GM19438 (cell line): ENCODE measurements around the gene LHX4.

ENCODE experiments used
- ATAC-seq: cut with Tn5 transposase; IDR thresholded peaks from one replicate; pipeline ENCODE4 v1.9.1; 2021; ENCODE audit warnings: low read depth; ENCODE audit not compliant: unreplicated experiment

Gene LHX4

DNA sequence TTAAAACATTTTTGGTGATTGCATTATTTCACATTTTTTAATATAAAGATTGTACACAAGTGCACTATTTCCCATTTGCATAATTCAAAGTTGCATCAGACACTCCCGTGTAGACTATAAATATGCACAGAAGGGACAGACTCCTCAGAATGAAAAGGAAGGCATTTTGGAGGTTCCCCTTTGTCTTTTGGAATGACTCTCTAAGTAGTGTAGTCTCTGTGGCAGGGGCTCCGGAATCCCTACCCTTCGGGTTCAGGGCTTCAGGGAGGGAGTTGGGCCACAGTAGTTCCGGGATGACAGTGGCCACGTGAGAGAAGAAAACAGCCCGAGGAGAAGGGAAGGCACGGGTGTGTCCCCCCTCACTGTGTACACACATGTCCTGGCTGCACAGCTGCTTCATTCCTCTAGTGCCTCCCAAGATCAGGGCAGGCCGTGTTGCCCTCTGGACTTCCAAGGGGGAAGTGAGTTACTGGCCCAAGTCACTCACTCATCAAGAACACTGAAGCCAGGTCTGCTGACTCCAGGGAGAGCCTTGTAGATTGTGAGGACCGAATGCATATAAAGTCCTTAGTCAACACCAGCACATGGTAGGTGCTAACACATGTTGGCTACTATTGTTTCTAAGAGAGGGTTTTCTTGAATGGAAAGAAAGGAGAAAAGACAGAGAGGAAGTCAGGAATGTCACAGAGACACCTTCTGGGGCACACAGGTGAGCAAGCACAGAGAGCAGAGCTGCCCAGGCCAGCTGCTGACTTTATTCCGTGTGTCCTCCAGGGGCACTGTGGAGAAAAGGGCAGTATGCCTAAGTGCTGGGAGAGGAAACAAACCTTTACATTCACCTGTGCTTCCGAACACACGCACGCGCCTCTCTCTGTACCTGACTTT lies 39.8 kb downstream of the LHX4 start:
- ATAC-seq: no peak

DNA sequence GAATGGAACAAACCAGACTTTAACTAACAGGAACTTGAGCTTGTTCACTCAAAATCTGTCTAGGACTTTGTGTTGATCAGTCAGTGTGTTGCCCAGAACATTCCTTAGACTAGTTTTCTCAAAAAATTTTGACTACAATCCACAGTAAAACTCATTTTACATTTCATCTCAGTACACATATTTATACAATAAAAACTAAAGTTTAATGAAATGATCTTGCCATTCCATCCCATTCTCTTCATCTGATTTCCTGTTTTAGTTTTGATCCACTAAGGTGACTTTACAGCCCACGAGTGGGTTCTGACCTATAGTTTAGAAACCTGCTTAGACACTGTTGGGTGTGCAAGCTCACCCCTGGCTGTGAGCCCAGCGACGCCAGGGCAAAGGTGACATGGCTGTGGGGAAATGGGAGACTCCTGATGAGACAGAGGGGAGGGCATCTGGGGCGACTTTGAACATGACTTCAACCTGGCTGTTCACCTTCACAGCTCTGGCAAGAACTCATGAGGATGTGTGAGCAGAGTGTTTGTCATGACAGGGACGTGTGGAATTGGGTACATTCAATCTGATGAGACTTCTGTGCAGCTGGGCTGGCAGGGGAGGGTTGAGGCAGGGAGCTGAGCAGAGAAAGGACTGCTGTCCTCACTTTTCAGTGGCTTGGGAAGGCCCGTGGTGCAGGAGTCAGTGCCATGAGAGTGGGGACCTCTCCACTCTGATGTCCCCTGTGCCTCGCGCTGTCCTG lies 40.6 kb downstream of the LHX4 start:
- ATAC-seq: no peak

DNA sequence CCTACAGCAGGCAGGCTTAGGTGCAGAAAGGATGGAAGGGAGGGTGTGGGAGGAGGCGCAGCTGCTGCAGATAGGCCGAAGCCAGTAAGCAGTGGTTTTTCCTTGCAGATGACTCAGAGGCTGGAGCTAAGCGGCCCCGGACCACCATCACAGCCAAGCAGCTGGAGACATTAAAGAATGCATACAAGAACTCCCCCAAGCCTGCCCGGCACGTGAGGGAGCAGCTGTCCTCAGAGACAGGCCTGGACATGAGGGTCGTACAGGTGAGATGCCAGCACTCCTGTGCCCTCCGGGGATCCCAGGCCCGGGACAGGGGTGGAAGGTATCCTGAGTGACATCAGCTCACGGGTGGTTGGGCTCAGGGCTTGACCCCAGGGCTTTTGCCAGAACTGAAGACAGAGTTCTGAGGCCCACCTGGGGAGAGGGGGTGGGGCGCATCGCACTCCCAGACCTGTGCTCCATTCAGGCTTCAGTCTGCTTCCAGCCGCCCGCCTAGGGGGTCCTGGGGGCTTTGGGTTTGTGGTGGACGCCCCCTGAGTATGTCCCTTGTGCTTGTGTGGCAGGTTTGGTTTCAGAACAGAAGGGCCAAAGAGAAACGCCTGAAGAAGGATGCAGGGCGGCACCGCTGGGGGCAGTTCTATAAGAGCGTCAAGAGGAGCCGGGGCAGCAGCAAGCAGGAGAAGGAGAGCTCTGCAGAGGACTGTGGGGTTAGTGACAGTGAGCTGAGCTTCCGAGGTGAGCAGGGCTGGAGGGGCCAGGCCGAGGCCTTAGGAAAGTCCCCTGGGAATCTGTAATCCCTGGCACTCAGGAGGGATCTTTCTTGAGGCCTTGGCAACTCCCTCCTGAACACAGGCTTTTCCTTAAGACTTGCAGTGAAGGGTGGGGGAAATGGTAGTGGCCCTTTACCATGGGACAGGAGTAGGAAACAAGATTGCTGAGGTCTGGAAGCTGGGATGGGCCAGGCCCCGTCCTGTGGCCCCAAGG lies 41.5 kb downstream of the LHX4 start:
- ATAC-seq: no peak

DNA sequence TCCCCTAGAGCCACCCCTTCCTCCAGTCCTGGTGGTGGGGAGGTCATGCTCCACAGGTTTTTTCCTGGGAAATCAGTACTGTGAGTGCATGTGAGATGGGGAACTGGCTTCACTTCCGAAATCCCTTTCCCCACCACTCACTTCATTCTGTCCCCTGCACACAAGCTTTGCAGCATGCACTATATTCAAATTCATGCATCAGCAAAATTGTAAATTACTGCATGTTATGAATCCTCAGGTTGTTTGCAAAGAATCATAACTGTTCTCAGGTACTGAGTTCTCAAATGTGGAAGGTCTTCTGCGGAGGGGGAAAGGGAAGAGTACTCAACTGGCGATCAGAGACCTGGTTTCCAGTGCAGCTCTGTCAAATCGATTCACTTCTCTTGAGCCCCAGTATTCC lies 42.3 kb downstream of the LHX4 start:
- ATAC-seq: no peak

DNA sequence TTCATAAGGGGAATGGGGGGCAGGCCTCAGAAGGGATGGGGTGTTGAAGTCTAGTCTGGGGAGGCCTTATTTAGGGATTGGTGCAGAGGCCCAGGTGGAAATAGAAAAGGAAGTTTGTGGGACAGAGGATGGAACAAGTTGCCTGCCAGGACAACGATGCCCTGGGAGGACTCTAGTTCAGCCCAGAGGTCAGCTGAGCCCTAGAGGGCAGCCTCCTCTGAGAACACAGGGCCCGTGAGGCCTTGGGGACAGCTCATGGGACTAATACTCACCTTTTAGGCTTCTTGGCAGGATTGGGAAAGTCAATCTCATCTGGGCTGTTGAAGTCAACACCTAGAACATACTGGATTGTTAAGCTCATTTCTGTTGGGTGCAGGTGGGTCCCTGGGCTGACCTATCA lies 43.0 kb downstream of the LHX4 start:
- no peak for ATAC-seq

DNA sequence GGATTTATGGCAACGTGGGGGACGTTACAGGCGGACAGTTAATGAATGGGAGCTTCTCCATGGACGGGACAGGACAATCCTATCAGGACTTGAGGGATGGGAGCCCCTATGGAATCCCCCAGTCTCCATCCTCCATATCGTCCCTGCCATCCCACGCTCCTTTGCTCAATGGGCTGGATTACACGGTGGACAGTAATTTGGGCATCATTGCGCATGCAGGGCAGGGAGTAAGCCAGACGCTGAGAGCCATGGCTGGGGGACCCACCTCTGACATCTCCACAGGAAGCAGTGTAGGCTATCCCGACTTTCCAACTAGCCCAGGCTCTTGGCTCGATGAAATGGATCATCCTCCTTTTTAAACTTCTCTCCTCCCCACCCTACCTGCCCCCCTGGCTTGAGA lies 44.2 kb downstream of the LHX4 start:
- no peak for ATAC-seq

DNA sequence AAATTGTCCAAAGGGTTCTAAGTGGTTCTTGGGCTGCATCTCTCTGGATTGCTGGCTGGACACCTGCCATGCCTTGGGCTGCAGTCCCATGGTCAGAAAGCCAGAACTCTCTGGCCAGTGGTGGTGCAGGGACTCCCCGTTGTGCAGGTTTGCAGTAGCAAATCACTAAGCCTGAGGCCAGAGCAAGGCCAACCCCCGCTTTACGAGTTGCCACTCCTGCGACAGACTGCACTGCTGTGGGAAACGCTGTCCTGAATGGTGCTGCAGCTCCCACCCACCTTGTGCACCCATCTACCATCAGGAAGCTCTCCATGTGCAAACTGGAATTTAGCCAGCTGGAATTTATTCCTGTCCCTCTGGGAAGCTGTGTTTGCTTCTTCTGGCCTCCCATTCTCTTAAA lies 45.7 kb downstream of the LHX4 start:
- no peak for ATAC-seq

DNA sequence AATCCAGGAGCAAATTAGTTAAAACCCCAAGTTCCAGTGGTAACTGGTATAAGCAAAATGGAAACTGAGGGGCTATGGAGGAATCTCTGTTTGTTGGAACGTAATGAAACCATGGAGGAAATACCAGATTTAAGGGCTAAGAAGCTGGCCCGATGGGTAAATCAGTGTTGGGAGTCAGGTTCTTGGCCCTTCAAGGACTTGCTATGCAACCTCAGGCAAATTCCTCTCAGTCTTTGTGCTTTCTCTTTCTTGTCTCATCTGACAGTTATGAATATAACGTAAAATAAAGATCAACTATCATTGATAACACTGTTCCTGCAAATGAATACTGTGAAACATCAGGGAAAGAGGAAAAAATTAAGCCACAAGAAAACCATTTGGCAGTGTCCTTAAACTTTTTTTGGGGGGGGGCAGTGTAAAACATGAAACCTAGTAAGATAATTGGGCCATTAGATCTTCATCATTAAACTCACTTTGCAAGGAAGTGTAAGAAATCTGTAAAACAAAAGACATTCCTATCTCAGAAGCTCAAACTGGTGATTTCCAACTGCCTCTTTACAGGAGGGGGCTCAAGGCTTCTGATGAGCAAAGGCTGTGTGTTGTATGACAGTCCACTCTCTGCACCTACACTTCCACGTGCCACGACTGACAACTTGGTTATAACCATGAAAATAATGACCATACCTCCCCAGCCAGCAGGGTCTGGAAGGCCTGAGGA lies 47.6 kb downstream of the LHX4 start:
- ATAC-seq: no peak

DNA sequence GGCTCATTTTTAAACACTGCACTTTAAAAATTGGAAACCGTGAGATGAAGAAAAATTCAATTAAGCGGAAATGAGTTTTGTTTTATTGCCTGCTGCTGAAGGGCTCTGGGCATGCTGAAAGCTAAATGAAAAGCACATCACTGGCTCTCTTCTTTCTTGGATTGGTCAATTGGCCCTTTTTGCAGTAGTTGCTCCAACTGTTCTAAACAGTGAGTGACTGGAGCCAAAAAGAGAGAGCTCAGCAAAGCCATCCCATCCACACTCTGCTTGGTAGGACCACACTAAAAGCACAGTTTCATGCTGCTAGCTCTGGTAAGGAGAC lies 48.1 kb downstream of the LHX4 start:
- no peak for ATAC-seq

DNA sequence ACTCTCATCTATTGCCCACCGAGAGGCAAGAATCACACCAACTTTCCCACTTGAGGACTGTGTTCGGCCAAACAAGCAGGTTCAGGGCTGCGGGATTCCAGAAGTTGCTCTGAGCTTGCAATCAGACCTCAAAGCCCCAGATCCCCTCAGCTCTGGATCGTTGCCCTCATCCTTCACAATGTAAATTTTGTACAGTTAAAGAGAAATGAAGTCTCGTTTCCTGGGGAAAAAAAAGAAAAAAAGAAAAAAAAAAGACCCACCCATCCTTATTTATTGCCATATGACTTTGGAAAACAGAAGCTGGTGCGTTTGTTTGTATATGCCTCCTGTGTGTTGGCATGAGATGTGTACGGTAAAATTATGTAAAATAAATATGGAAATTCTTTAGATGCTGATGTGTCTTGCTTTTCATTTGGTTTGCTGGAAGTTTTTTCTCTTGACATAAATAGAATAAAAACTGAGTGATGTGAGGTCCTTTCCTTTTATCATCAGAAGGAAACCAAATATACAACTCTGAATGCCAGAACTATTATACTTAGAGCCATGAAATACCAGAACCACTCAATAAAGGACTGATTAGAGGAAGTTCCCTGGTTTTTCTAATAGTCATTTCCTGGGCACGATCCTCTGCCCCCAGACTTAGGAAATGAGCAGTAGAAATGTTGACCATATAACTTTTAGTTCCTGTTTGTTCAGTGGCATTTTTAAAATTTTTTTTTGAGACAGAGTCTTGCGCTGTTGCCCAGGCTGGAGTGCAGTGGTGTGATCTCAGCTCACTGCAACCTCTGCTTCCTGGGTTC lies 48.7 kb downstream of the LHX4 start:
- ATAC-seq: no peak

DNA sequence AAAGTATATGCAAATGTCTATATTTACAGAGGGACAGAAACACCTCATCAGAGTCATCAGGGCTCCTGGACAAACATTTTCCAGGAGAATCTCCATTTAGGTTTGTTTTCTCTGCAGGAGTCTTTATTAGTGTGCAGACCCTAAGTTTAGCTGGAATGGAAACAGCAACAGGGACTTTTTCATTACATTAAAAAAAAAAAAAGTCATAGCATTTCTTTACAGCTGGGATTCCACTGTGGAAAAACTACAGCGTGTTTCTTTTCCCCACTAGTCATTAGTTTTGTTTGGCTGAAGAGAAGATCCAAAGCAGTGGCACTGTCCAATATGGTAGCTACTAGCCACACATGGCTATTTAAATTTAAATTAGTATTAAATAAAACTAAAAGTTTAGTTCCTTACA lies 49.6 kb downstream of the LHX4 start:
- no peak for ATAC-seq

DNA sequence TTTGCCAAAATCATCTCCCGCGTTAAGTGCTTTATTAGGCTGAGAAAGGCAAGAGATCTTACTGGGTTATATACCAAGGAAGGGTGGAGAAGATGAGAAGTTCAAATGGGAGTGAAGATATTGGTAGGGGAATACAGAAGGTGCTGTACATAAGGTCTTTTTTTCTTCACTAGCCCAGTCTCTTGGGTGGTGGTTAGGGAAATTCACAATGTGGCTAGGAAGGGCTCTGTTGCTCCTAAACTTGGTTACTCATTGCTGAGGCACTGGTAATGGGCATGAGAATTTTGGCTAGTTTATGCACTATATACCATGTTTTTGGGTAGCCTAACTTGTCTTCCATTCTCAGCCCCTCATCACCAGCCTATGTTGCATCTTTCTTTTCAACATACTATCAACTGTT lies 50.6 kb downstream of the LHX4 start:
- no peak for ATAC-seq

DNA sequence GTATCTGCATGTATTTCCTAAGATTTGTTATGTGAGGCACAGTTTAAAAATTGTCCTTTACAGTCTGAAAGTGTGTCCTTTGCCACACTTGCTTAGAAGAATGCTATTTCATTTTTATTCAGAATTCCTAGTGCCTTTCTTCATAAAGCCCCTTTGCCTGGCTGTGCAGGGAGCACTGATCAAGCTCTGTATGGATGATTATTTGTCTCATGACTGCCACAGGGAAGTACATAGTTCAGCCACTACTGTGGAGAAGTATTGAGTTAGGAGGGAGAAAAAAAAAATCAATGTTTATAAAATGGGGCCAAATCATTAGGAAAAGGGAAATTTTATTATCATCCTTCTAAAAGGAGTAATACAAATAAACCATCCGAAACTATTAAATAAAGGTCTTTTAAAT lies 51.4 kb downstream of the LHX4 start:
- no peak for ATAC-seq

DNA sequence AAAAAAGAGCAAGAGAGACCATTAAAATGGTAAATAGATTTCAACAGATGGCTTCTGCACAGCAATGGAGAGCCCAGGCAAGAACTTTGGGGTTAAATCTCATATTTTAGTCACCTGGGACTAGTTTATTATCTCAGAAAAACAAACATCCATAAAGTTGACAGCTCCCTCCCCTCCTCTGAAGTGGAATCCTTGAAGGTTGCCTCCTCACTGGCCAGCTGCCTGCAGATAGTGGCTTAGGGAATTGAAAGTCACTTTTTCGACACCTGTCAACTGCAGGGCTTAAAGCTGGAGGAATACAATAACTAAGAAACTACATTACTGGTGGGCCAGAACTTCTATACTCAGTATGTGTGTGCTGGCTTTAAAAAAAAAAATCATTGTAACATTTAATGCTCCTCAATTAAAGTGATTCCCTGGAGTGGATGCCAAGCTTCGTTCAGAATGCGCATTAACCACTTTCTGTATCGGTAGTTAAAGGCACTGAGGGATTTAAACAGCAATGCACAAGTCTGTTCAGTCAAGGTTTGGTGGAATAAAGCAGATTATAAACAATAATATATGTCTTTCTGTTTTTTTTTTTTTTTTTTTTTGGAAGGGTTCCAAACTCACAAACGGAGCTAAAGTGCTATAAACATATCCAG lies 52.5 kb downstream of the LHX4 start:
- no peak for ATAC-seq

DNA sequence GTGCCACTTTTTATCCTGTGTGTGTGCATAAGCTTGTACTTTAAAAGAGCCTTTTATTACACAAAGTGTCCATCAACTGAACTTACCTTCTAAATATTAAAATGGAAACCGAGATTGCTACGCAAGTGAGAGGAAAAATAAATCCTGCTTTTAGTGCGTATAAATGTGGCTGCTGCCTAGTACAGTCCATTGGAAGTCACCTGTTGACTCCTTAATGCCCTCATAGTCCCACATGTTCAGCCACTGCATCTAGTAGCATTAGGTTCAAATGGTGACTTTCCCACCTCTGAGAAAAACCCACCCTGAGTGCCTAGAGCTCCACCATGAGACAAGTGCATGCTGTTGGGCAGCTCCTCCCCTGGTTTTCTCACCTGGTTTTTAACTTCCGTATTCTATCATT lies 53.0 kb downstream of the LHX4 start:
- ATAC-seq: no peak

DNA sequence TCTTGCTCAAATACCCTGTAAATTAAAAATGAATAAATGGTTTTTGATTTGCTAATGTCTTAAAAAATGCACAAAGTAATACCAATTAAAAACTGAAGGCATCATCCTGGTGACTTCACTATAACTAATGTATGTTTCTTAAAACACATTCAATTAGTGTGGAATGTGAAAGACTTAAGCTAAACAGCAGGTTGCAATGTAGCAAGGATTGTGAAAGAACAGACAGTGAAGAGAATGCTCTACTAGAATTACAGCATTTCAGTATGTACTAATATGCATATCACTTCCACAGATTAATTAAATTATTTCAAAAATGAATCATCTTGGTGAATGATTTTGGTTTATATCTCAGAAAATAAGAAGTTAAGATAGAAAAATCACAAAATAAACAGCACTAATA lies 56.4 kb downstream of the LHX4 start:
- ATAC-seq: no peak

DNA sequence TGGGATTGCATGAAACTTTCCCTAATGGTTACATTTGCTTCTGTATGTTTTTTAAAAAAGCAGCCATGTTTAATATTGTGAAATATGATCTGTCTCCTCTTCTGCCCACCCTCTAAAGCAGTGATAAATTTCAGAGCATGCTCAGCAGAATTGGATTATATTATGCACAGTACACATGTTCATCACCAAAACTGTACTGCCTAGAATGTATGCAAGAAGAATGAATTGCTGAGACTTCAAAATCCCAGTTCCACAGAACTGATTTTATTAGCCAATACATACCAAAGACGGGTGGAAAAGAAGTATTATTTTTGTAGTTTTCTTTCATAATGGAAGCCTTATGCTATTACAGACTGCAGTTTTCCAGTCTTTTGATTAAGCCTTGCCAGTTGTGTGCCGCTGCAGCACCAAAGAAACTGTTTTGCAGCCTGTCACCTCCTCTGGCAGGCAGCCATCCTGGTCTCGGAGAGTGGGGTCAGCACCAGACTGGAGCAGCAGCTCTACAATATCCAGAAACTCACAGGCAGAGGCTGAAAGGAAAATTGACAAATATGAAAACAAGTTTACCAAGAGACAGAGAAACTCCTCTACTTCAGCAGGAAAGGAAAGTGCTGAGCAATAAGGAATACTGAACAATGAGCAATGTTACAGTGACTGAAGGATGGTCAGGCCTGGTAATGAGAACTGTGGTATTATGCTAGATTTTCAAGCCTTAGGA lies 58.1 kb downstream of the LHX4 start:
- no peak for ATAC-seq

DNA sequence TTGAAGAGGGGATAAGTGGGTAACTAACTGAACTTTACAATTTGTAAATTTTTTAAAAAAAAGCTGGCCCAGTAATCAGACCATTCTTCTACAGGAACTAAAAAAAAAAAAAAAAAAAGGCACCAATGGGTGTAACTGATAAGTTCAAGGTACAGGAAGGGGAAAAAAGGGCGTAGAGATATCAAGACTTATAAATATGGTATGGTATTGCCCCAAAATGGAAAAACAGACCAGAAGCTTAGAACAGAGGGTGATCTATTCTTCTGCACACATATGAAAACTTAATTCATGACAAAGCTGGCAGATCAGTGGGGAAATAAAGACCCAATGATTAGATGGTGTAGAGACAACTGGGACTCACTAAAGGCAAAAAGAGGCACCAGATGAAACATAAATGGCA lies 58.9 kb downstream of the LHX4 start:
- ATAC-seq: no peak
